ENCODE data around the gene HP1BP3. TPM values are rescaled to one million over a fixed set of nuclear protein-coding genes. Genes with fewer than 3 reads are reported as not detected.

The HP1BP3 gene
- polyA plus RNA-seq, 4 donors = 246 to 289 (median 277) TPM

DNA sequence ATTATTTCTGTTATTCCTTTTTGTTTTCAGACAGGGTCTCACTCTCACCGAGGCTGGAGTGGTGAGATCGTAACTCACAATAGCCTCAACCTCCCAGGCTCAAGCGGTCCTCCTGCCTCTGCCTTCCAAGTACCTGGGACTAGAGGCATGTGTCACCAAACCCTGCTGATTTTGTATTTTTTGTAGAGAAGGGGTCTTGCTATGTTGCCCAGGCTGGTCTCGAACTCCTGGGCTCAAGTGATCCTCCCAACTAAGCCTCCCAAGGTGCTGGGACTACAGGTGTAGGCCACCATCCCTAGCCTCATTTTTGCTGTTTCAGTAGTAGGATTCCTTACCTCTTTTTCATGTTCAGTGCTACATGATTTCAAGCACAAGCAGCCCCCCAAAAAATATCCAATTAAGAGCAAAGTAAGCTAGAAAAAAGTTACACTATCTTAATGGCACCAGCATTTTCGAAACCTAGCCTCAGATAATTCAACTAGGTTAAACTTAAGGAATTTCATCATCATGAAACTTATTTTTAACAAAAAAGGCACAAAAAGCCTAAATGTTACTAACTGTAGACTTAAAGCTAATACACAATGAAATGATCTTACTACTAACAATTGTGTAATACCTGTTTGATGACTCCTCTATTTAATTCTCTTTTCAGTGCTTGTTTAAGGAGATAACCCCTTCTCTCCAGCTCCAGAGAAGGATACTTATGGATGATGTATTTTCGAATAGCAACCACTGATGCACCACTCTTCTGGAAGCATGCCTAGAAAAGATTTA lies 16.6 kb downstream of the HP1BP3 start:
- no peak for DNase-seq (ENCODE audit: low read depth in 4 of 4, low spot score in 3 of 4)

DNA sequence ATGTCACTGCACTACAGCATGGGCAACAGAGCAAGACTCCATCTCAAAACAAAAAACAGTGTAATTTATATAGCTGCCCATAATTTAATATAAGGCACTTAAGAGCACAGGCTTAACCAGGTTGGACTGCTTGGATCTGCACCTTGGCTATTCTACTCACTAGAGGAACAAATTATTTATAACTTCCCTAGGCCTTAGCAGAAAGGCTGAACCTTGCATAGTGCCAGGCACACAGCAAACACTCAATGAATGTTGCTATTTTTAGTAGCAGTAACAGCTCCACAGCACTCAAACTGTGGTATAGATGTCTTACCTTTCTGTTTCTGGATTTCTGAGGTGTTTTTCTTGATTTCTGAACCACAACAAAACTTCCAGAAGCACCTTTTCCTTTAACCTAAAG lies 19.8 kb downstream of the HP1BP3 start:
- DNase-seq (ENCODE audit: low read depth in 4 of 4, low spot score in 3 of 4) = no peak

DNA sequence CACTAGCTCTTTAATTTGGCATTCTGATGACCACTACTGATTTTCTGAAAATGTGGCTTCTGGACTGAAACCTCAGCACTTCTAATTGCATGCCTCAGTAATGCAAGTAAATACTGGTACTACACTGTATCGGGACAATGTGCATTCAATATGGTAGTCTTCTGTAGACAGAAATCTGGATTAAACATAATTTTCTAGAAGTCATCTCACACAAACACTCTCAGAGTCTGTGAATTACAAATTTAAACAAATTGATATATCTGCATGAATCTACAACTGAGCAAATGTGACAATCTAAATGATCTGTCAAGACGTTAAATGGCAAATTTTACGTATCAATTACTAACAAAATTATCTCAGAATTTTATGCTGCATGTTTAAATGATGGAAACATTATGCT lies 23.7 kb downstream of the HP1BP3 start:
- no peak for DNase-seq (ENCODE audit: low read depth in 4 of 4, low spot score in 3 of 4)

DNA sequence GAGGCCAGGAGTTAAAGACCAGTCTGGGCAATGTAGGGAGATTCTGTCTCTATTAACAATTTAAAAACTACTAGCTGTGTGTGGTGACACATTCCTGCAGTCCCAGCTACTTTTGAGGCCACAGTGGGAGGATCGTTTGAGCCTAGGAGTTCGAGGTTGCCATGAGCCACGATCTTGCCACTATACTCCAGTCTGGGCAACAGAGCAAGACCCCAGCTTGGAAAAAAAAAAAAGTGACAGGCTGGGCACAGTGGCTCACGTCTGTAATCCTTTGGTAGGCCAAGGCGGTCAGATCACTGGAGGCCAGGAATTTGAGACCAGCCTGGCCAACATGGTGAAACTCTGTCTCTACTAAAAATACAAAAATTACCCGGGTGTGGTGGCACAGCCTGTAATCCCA lies 26.8 kb downstream of the HP1BP3 start:
- DNase-seq (ENCODE audit: low read depth in 4 of 4, low spot score in 3 of 4) = no peak

DNA sequence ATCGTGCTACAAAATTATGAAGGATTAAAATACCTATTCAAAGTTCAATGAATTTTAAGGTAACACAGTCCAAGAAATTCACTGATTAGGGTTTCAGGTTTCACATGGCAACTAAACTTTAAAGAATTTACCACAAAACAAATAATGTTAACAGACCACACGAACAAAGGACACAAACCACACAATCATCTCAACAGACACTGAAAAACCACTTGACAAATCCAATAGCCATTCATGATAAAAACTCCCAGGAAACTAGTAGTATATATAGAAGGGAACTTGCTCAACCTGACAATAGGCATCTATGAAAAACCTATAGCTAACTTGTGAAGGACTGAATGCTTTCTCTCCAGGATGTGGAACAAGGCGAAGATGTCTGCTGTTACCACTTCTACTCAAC lies 33.5 kb downstream of the HP1BP3 start:
- DNase-seq (ENCODE audit: low read depth in 4 of 4, low spot score in 3 of 4) = no peak

DNA sequence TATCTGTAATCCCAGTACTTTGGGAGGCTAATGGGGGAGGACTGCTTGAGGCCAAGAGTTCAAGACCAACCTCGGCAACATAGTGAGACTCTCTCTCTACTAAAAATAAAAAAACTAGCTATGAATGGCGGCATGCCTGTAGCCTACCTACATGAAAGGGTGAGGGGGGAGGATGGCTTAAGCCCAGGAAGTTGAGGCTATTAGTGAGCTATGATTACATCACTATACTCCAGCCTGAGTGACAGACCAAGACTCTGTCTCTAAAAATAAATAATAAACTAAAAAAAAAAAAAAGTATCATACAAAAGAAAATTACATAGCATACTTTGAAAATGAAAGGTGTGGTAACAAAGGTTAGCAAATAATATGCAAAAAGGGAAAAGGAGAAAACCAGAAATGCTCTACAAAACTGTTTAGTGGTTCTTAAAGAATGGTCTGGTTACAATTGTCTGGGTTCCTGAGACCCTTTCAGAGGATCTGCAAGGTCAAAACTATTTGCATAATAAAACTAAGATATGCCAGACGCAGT lies 35.6 kb downstream of the HP1BP3 start:
- no peak for DNase-seq (ENCODE audit: low read depth in 4 of 4, low spot score in 3 of 4)

DNA sequence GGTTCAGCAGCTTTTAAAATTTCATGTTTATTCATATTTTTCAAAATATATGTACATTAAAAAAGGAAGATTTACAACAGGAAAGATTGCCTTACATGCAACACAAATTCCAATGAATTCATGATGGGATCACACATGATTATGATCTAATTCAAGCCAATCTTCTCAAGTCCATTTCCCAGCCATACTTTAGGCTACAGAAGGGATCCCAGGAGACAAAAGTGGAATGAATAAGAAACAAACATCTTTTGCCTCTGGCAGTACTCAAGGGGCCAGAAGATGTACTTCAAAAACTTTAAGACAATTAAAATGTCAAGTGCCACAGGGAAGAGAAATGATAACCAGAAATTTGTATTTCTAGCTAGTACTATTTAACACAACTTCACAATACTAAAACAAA lies 44.4 kb downstream of the HP1BP3 start:
- DNase-seq (ENCODE audit: low read depth in 4 of 4, low spot score in 3 of 4) = no peak

DNA sequence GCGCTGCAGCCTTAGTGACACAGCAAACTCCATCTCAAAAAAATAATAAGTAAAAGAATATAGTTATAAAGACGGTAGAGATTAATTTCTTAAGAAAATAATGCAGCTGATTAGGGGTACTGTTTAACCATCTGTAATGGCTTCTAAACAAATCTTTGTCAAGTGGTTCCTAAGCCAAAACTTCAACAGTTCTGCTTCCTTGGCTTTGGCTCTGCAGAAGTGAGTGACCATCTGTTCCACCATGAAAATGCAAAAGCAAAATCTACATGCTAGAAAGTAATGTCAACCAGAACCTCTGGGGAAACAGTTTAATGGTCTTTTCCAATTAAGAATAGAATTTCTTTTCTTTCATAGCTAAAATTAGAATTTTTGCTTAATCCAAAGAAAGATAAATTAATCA lies 46.3 kb downstream of the HP1BP3 start:
- DNase-seq (ENCODE audit: low read depth in 4 of 4, low spot score in 3 of 4) = no peak

DNA sequence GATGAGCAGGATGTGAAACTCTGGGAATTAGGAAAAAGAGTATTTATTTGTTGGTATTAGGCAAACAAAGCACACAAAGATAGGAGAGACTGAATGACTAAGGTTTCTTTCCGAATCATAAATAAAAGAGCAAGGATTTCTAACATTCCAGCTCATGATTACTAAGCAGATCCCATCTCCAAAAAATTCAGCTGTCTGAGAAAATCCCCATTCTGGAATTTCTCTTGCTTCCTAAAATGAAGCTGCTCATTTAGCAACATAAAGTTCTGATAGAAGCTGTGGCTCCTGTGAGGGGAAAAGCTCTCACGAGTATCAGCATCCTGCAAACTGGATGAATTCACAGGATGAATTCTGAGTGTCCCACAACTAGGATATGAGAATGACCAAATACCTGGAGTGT lies 47.9 kb downstream of the HP1BP3 start:
- no peak for DNase-seq (ENCODE audit: low read depth in 4 of 4, low spot score in 3 of 4)

DNA sequence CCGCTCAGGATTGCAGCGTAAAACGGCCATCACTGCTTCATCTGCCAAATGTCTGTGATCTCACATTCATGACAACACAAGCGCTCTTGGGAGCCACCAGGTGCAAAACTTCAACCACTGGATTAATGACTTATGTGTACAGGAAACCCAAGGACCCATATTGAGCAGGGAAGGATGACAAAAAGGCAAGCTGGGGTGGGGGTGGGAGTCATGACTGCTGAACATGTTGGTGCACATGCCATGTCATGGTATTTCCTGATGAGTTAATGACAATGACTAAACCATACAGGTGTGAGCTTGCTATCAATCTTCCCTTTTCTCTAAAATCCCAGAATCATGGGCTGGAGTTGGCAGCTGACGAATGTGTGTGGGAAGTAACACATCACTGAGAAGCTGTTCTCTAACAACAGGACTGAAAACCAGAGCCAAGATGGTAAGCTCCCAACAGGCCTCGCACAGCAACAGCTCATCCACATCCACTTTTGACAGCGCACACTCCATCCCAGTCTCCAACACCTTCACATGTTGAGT lies 51.5 kb downstream of the HP1BP3 start:
- DNase-seq (ENCODE audit: low read depth in 4 of 4, low spot score in 3 of 4) = no peak

DNA sequence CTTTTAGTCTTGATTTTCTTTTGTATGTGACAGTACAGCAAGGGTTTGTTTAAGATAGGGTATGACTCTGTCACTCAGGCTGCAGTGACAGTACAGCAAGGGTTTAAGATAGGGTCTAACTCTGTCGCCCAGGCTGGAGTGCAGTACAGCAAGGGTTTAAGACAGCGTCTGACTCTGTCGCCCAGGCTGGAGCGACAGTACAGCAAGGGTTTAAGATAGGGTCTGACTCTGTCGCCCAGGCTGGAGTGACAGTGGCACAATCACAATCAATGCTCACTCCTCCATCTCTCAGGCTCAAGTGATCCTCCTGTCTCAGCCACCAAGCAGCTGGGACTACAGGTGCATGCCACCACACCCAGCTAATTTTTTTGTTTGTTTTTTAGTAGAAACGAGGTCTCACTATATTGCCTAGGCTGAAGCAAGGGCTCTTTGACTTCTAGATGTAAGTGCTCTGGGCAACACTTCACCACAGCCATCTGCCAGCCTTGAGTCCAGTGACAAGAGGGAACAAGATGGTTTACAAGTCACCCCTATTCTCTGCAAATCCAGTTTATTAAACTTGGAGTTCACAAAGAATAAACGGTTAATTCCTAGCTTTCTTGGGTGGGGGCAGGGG lies 53.6 kb downstream of the HP1BP3 start:
- DNase-seq (ENCODE audit: low read depth in 4 of 4, low spot score in 3 of 4) = no peak

DNA sequence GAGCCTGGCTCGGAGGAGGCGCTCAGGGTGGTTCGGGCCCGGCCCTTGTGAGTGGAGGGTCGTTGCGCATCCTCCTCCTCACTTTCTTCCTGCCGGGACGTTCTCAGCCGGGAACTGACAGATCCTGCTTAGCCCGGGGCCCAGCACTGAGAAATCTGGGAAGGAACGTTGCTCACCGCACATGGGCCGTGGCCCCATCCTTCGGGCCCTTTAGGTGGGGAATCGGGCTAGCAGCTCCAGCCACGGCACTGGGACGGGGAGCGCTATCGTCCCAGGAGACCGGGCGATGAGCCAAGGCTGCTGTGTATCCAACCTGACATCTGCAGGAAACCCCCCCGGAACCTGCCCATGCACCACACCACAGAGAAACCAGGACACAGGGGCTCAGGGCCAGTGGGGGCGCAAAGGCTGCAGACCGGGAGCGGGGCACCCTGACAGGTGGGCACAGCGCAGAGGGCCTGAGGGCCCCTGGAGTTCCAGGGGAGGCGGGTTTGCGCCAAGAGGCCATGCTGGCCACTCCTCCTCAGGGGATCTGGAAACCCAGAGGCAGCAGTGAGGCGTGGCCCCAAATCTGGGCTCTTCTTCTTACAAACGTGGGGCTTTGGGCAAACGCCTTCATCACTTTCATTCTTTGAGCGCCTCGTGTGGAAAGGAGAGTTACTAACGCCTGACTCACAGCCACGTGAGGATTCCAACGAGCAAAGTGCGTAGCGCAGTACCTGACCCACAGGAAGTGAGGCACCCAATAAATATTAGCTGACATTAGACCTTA lies 54.3 kb downstream of the HP1BP3 start, which contains the start of gene SH2D5:
TSS of gene SH2D5 (minus strand) at position 116 of the 772 bp plus-strand sequence. CDS start 4,659 bp downstream, outside the sequence.
- DNase-seq (ENCODE audit: low read depth in 4 of 4, low spot score in 3 of 4) = peak in 2 of 4 donors; percentile 56 to 63

DNA sequence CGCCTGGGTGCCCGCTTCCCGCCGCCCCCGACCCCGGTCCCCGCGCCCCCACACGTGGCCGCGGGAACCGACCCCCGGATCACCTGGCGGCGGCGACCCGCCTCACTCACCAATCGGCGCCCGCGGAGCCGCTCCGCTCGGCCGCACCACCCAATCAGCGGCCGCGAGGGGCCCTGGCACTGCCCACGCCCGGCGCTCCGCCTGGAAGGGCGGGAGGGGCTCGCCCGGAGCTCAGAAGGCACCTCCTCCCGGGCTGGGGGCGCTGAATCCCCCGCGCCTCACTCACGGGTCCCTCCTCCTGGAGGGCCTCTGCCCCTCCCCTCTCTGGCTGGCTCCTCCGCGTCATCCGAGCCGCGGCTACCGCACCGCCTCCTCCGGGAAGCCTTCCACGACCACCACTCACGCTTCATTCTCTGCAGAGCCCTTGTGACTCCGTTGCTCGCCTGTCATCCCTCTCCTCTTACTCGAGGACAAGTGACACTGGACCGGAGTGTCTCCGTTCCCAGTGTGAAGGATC lies 55.0 kb downstream of the HP1BP3 start:
- peak in 2 of 4 donors; percentile 55 to 70 for DNase-seq (ENCODE audit: low read depth in 4 of 4, low spot score in 3 of 4)

DNA sequence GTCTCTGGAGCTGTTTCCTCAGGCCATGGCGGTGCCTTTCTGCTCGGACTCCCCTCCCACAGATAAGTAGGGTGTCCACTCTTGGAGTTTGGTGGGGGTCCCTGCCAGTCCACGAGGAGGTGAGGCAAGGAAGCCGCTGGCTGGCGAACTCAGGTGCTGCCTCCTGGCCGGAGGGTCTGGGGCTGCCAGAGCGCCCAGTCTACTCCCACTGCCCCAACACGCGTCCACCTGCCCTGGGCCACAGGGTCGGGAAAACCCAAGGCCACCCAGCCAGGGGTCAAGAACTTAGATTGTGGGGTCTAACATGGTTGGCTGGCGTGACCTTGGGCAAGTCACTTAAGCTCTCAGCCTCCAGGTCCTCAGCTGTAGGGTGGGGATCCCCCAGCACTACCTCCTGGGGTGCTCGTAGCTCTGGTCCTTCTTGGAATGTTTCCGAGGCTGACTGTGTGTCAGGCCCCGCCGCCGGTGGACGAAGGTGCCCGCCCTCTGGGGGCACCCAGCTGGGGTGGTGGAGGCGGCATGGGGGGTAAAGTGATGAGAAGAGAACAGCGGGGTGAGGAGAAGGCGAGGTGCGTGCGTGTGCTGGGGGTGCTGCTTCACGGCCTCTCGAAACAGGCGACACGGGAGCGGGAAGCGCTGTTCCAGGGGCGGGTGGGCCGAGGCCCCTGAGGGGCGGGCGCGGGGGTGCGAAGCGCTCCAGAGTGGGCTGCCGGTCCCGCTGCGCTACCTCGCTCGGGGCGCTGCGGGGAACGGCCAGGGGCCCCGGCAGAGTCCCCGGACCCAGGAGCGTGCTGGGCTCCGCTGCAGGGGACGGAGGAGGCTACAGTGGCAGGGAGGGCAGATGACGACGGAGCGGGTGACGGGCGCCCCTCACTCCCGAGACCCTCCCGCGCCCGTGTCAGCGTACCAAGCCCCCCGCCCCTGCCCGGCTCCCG lies 55.8 kb downstream of the HP1BP3 start:
- DNase-seq (ENCODE audit: low read depth in 4 of 4, low spot score in 3 of 4) = no peak

DNA sequence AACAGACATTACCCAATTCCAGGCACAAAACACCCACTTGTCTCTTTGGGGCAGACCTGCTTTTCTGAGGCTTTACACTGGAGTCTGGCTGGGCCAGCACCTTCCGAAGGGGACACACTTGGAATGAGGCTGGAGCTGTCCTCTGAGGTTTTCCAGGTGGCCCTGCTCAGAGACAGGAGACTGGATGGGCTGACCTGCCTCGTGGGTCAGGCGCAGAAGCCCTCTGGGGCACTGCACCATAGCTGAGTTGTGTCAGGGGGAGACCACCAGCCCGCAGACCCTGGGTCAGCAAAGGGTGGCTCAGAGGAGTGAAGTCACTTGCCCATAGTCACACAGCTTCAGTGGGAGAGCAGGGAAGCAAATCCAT lies 56.4 kb downstream of the HP1BP3 start:
- DNase-seq (ENCODE audit: low read depth in 4 of 4, low spot score in 3 of 4) = no peak

DNA sequence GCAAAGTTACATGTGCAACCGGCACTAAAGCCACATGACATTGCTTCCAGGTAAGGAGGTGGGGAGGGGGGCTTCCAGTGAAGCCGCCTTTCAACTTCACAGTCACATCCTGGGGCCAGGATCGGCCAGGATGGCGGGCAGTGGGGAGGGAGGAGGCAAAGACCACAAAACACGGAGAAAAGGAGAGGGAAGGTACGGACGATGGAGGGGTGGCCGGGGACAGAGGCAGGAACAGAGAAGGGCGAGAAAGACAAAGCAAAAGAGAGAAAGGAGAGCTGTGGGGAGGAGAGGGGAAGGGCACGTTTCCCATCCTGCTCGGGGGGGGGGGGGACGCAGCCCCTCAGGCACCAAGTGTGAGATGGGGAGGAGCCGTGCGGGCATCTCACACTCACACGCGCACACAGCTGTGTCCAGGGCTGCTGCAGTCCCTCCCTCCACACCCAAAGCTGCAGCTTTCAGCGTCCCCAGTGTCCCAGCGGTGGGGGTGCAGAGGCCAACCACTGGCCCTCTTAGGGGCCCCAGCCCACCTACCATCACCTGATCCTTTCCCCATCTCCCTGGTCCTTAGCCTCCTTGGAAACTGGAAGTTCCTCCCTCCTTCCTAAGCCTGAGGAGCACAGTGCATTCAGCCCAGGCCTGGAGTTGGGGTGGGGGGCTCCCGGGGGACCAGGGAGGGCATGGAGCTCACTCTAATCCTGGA lies 57.0 kb downstream of the HP1BP3 start:
- no peak for DNase-seq (ENCODE audit: low read depth in 4 of 4, low spot score in 3 of 4)

DNA sequence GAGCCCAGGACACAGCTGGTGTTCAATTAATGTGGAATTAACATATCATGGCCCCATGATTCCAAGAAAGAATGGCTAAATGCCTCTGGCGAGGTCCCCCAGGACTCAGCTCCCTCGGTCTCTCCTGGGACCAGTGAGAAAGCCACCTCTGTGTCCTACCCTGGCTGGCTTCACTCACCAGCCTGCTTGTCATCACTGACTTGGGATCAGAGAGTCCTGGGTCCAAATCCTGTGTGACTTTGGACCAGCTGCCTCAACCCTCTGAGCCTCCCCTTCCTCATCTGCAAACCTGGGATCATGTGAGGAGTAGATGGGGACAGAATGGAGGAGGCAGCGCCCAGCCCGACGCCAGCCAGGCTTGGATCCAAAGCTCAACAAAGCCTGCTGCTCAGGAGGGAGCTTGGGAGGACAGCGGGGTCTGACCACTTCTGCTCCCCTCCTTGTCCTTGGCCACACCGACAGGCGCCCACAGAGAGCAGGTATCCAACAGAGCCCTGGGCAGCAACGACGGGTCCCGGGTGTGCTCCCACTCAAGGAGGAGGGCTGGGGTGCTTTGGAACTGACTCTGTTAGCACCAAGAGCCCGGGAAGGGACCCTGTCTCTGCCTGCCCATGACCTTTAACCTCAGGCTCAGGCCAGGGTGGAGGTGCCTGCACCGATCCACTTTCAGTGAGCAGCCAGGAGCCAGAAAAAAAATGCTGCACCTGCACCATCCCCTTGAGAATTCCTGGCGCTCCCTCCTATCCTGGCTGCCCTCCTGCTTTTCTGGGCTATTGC lies 57.8 kb downstream of the HP1BP3 start:
- no peak for DNase-seq (ENCODE audit: low read depth in 4 of 4, low spot score in 3 of 4)

DNA sequence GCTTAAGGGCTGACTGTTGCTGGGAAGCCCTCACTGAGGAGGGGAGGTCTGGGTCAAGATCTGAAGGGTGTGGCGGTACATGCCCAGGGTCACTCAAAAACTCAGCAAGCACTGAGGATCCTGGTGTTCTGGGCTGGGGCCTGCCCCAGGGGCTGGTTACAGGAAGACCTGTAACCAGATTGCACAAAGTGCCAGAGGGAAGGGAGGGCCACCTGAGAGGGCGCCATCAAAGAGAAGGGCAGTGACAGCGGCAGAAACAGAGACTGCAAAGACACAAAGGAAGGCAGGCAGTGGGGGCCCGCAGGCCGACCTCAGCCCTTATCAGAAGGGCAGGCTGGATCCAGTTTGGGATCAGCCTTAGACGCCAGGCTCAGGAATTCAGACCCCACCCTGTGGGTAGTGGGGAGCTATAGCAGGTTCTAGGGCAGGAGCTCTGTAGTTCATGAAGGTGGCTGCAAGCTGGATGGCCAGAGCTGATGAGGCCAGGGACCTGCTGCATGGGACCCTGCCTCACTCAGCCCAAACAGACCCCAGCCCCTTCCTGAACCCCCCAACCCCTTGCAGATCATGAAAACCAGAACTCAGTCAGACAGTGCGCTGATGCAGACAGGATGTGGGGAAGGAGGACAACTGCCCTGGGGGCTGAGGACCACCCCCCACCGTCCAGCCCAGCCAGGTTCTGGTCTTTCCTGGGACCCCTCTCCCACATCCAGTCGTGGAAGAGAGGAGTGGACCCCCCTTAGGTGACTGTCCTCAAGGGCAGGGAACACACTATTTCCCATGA lies 58.5 kb downstream of the HP1BP3 start:
- no peak for DNase-seq (ENCODE audit: low read depth in 4 of 4, low spot score in 3 of 4)

Data from right renal pelvis (tissue), 4 donors.